GM23338 (cell line): ENCODE results near the gene SPG7. TPM values are rescaled to one million over a fixed set of nuclear protein-coding genes. Genes with fewer than 3 reads are reported as not detected.

Experiments
- ATAC-seq: fragments of 200-7000 bp; cut with Tn5 transposase; 3 replicates; pipeline ENCODE4 v1.9.1; 2020
- DNase-seq: peaks from one replicate; pipeline ENCODE4 v3.0.0-alpha.2; 2015; ENCODE audit warnings: low spot score
- H2AFZ ChIP-seq: fragments of 200-600 bp; sonication (generic); 2 replicates; pipeline ENCODE4 v1.8.0; 2016; ENCODE audit warnings: antibody characterized with exemption, mild to moderate bottlenecking, moderate library complexity
- H3F3A ChIP-seq: fragments of 200-600 bp; sonication (generic); replicated peaks from 2 replicates; pipeline ENCODE4 v1.8.0; 2017; ENCODE audit warnings: antibody characterized with exemption, mixed run types, low read depth
- H3K27ac ChIP-seq: fragments of 200-600 bp; sonication (generic); 2 replicates; pipeline ENCODE4 v1.6.1; 2016; ENCODE audit warnings: low read depth
- H3K27me3 ChIP-seq: fragments of 200-600 bp; sonication (generic); 2 replicates; pipeline ENCODE4 v1.8.0; 2016; ENCODE audit warnings: mild to moderate bottlenecking, mixed run types, moderate library complexity; ENCODE audit not compliant: insufficient read depth
- H3K36me3 ChIP-seq: fragments of 200-600 bp; sonication (generic); 2 replicates; pipeline ENCODE4 v1.8.0; 2016; ENCODE audit warnings: mild to moderate bottlenecking; ENCODE audit not compliant: insufficient read depth
- H3K4me1 ChIP-seq: fragments of 200-600 bp; sonication (generic); 2 replicates; pipeline ENCODE4 v1.8.0; 2016; ENCODE audit warnings: mild to moderate bottlenecking, moderate library complexity; ENCODE audit not compliant: insufficient read depth
- H3K4me2 ChIP-seq: fragments of 200-600 bp; sonication (generic); 2 replicates; pipeline ENCODE4 v1.7.1; 2017; ENCODE audit warnings: mixed run types
- H3K4me3 ChIP-seq: fragments of 200-600 bp; sonication (generic); 2 replicates; pipeline ENCODE4 v1.6.1; 2016; ENCODE audit warnings: mixed run types
- H3K79me2 ChIP-seq: fragments of 200-600 bp; sonication (generic); replicated peaks from 2 replicates; pipeline ENCODE4 v1.8.0; 2017; ENCODE audit warnings: mild to moderate bottlenecking; ENCODE audit not compliant: insufficient read depth
- H3K9me2 ChIP-seq: fragments of 200-600 bp; sonication (generic); 2 replicates; pipeline ENCODE4 v1.8.0; 2017; ENCODE audit not compliant: insufficient read depth
- H4K20me1 ChIP-seq: fragments of 200-600 bp; sonication (generic); replicated peaks from 2 replicates; pipeline ENCODE4 v1.8.0; 2017; ENCODE audit warnings: mild to moderate bottlenecking; ENCODE audit not compliant: insufficient read depth
- H3K27ac Mint-ChIP-seq: 2 replicates; pipeline ENCODE4 v1.8.0; 2020; ENCODE audit warnings: inconsistent platforms, mild to moderate bottlenecking, moderate library complexity, mixed read lengths
- H3K27me3 Mint-ChIP-seq: 3 replicates; pipeline ENCODE4 v1.8.0; 2022; ENCODE audit warnings: low read depth, mild to moderate bottlenecking, moderate library complexity, mixed read lengths, inconsistent platforms; ENCODE audit not compliant: insufficient read depth, poor library complexity
- H3K36me3 Mint-ChIP-seq: 3 replicates; pipeline ENCODE4 v1.8.0; 2021; ENCODE audit warnings: low read depth, mild to moderate bottlenecking, inconsistent platforms, moderate library complexity, mixed read lengths
- H3K4me1 Mint-ChIP-seq: 3 replicates; pipeline ENCODE4 v1.8.0; 2020; ENCODE audit warnings: mild to moderate bottlenecking, inconsistent platforms, mixed read lengths
- H3K4me3 Mint-ChIP-seq: 3 replicates; pipeline ENCODE4 v1.8.0; 2021; ENCODE audit warnings: moderate library complexity, mild to moderate bottlenecking, inconsistent platforms, mixed read lengths
- H3K9me3 Mint-ChIP-seq: 3 replicates; pipeline ENCODE4 v1.8.0; 2020; ENCODE audit warnings: moderate library complexity, mild to moderate bottlenecking, inconsistent platforms, mixed read lengths
- CREB1 ChIP-seq: fragments of 250-450 bp; sonication (Bioruptor Pico); IDR thresholded peaks from 2 replicates; pipeline ENCODE4 v1.5.0; 2020; ENCODE audit warnings: low read depth, mild to moderate bottlenecking, moderate library complexity
- EZH2 ChIP-seq: fragments of 200-600 bp; sonication (generic); IDR thresholded peaks from one replicate; pipeline ENCODE4 v1.8.0; 2017; ENCODE audit warnings: antibody characterized with exemption, mild to moderate bottlenecking, low read depth; ENCODE audit not compliant: unreplicated experiment
- EZH2phosphoT487 ChIP-seq: fragments of 200-600 bp; sonication (generic); IDR thresholded peaks from one replicate; pipeline ENCODE4 v1.8.1; 2018; ENCODE audit warnings: antibody characterized with exemption; ENCODE audit not compliant: unreplicated experiment
- JUNB ChIP-seq: IDR thresholded peaks from one replicate; pipeline ENCODE4 v1.6.1; 2016; ENCODE audit warnings: antibody characterized with exemption; ENCODE audit not compliant: unreplicated experiment
- STAT1 ChIP-seq: IDR thresholded peaks from one replicate; pipeline ENCODE4 v1.6.1; 2016; ENCODE audit warnings: antibody characterized with exemption; ENCODE audit not compliant: unreplicated experiment
- ZNF114 ChIP-seq: fragments of 250-450 bp; sonication (Bioruptor Pico); IDR thresholded peaks from 2 replicates; pipeline ENCODE4 v1.5.0; 2020; ENCODE audit warnings: mild to moderate bottlenecking, moderate library complexity
- ZNF331 ChIP-seq: fragments of 250-450 bp; sonication (Bioruptor Pico); IDR thresholded peaks from 2 replicates; pipeline ENCODE4 v1.5.0; 2020; ENCODE audit warnings: low read depth, mild to moderate bottlenecking, moderate library complexity
- polyA plus RNA-seq: library from polyadenylated mRNA; unstranded; fragments of >200 nt; fragmentation: Nextera tagmentation; extraction: Ambion mirVana; gene quantifications from 2 replicates; pipeline ENCODE4 v1.2.1, GENCODE V29; 2016
- total RNA-seq: library from RNA; depleted of rRNA; stranded (reverse); fragments of >200 nt; shearing (Covaris generic); gene quantifications from 2 replicates; pipeline ENCODE4 v1.2.3, GENCODE V29; 2014
- TF ChIP-seq, protein P1 (sequence below), 2 experiments: fragments of 200-600 bp in 1 of 2; sonication (generic) in 1 of 2; conservative IDR thresholded peaks; 2 replicates each; pipeline versions ENCODE4 v1.5.1 to v1.6.1; 2016 to 2017; ENCODE audit warnings: antibody characterized with exemption in 2 of 2, low read depth in 2 of 2, mild to moderate bottlenecking in 2 of 2, moderate library complexity in 1 of 2
- TF ChIP-seq, protein P2 (sequence below): IDR thresholded peaks from one replicate; pipeline ENCODE4 v1.6.1; 2018; ENCODE audit warnings: antibody characterized with exemption; ENCODE audit not compliant: unreplicated experiment

The SPG7 gene
- total and polyA plus RNA-seq, 2 experiments from 2014 or later, result 77.1 to 267 TPM

DNA sequence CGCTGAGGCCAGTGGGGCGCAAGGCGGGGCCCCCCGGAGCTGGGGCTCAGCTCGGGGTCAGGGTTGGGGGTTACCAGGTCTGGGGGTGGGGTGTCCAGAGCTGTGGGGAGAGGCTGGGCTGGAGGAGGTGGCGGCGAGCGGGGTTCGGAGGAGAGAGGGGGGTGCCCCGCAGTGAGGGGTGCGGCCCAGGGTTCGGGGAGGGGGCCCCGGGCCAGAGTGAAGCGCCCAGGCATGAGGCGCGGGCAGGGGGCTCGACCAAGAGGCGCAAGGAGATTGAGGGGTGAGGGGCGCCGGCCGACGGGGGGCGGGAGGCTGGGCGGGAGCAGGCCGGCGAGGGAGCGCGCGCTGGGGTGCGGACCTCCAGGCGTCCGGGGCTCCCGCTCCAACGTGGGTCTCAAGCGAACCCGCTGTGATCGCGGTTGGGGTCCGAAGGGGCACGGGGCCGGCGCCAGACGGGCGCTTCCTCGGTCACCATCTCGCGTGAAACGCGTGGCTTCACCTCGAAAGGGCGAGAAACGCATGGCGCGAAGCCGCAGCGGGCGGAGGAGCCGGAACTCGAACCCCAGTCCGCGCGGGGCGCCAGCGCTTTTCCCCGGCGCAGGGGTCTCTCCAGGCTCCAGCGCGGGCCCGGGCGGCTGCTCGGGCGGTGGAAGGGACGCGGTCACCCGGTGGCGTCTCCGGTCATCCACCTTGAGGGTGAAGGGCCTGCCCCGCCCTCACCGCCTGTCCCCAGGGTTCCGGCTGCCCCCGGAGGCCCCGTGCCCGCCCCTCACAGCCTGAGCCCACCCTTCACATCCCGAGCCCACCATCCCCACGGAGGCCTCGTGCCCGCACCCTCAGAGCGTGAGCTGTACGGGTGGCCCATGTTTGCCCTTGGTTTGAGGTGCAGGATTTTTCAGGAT is 68.2 kb downstream of the SPG7 start:
- H2AFZ ChIP-seq, result peak overlapping the region; percentile 81
- H3K9me2 ChIP-seq, result no peaks in the 10 kb centered on the region
- H3K4me1 ChIP-seq, result peaks cover 5% of the 10 kb centered on the region; the same call in 1 of the 2 replicates
- Mint-ChIP-seq H3K27me3 (peaks cover 21% of the 10 kb centered on the region), H3K9me3 (no peaks in the 10 kb centered on the region), H3K4me1 (peaks cover 3% of the 10 kb centered on the region), H3K27ac (no peak overlapping the region), H3K36me3 (peaks cover 8% of the 10 kb centered on the region), H3K4me3 (peak overlapping the region; percentile 45; the same call in 2 of the 3 replicates)
- peaks cover 8% of the 10 kb centered on the region; the same call in 1 of the 2 replicates for H3F3A ChIP-seq
- ATAC-seq (peak; percentile 11), DNase-seq (peak; percentile 54)
- peaks cover 24% of the 10 kb centered on the region for H3K27me3 ChIP-seq
- H3K36me3 ChIP-seq, result no peaks in the 10 kb centered on the region
- peak overlapping the region; percentile 75 for H3K4me3 ChIP-seq
- no peaks in the 10 kb centered on the region for H4K20me1 ChIP-seq
- peak overlapping the region; percentile 89 for H3K4me2 ChIP-seq
- no peak overlapping the region for H3K27ac ChIP-seq
- TF ChIP-seq EZH2, result peak; percentile 10
- TF ChIP-seq, protein P1, sequence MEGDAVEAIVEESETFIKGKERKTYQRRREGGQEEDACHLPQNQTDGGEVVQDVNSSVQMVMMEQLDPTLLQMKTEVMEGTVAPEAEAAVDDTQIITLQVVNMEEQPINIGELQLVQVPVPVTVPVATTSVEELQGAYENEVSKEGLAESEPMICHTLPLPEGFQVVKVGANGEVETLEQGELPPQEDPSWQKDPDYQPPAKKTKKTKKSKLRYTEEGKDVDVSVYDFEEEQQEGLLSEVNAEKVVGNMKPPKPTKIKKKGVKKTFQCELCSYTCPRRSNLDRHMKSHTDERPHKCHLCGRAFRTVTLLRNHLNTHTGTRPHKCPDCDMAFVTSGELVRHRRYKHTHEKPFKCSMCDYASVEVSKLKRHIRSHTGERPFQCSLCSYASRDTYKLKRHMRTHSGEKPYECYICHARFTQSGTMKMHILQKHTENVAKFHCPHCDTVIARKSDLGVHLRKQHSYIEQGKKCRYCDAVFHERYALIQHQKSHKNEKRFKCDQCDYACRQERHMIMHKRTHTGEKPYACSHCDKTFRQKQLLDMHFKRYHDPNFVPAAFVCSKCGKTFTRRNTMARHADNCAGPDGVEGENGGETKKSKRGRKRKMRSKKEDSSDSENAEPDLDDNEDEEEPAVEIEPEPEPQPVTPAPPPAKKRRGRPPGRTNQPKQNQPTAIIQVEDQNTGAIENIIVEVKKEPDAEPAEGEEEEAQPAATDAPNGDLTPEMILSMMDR (conservative IDR thresholded peaks at IDR 0.05; ENCODE audit: low read depth in 2 of 2), result no peak
- no peaks in the 10 kb centered on the region for H3K79me2 ChIP-seq

DNA sequence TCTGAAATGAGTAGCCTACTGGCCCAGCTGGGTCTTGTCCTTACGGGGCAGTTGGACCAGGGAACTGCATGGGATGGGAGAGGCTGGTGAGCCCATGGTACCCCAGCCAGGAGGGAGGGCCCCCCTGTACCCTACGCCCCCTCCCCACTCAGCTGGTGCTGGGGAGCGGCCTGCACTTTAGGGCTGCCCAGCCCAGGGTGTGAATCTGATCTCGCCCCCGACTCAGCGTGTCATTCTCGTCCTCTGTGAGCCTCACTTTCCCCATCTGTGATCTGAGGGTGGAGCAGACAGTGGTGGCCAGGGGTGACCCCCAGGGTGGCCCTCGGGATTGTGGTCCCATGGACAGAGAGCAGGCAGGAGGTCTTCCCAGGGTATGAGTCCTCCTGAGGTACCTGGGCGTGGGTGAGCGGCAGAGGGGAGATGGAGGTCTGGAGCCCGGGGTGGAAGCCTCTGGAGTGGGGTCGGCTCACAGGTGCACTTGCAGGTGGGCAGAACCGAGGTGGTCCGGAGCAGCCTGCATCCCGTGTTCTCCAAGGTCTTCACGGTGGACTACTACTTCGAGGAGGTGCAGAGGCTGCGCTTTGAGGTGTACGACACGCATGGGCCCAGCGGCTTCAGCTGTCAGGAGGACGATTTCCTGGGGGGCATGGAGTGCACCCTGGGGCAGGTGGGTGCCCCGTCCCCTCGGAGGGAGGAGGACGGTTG is 69.0 kb downstream of the SPG7 start:
- DNase-seq (no peak), ATAC-seq (no peak)
- H3K4me3 Mint-ChIP-seq, result peak overlapping the region; percentile 52; the same call in 2 of the 3 replicates
- H3K9me3 Mint-ChIP-seq, result no peaks in the 10 kb centered on the region; the same call in 2 of the 3 replicates
- TF ChIP-seq ZNF331 (CRISPR knock-in tag), result no peak
- Histone ChIP-seq H3K27ac (no peak overlapping the region), H2AFZ (no peak overlapping the region), H3F3A (peaks cover 8% of the 10 kb centered on the region; the same call in 1 of the 2 replicates), H3K4me2 (peak overlapping the region; percentile 89; the same call in 1 of the 2 replicates), H3K36me3 (no peaks in the 10 kb centered on the region), H3K4me3 (peak overlapping the region; percentile 75), H3K27me3 (peaks cover 24% of the 10 kb centered on the region), H3K4me1 (peaks cover 5% of the 10 kb centered on the region; the same call in 1 of the 2 replicates), H4K20me1 (no peaks in the 10 kb centered on the region), H3K79me2 (no peaks in the 10 kb centered on the region), H3K9me2 (no peaks in the 10 kb centered on the region)
- H3K27ac Mint-ChIP-seq, result no peak overlapping the region
- peaks cover 3% of the 10 kb centered on the region for H3K4me1 Mint-ChIP-seq
- H3K27me3 Mint-ChIP-seq, result peaks cover 21% of the 10 kb centered on the region
- H3K36me3 Mint-ChIP-seq, result peaks cover 8% of the 10 kb centered on the region

DNA sequence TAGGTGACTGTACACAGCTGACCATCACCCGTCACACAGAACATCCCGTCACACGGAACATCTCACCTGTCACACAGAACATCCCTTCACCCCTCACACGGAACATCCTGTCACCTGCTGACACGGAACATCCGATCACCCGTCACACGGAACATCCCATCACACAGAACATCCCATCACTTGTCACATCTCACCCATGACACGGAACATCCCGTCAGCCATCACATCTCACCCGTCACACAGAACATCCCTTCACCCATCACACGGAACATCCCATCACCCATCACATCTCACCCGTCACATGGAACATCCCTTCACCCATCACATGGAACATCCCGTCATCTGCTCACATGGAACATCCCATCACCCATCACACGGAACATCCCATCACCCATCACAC is 71.1 kb downstream of the SPG7 start:
- Histone ChIP-seq H3K4me2 (no peak overlapping the region), H3K79me2 (no peaks in the 10 kb centered on the region), H2AFZ (no peak overlapping the region), H3K4me3 (no peak overlapping the region), H3F3A (peaks cover 8% of the 10 kb centered on the region; the same call in 1 of the 2 replicates), H3K9me2 (no peaks in the 10 kb centered on the region), H4K20me1 (no peaks in the 10 kb centered on the region), H3K36me3 (no peaks in the 10 kb centered on the region), H3K27ac (no peak overlapping the region), H3K27me3 (peaks cover 24% of the 10 kb centered on the region), H3K4me1 (no peaks in the 10 kb centered on the region)
- ATAC-seq, result no peak
- DNase-seq, result no peak
- no peak overlapping the region for H3K27ac Mint-ChIP-seq
- peaks cover 8% of the 10 kb centered on the region for H3K36me3 Mint-ChIP-seq
- H3K27me3 Mint-ChIP-seq, result peaks cover 13% of the 10 kb centered on the region
- no peaks in the 10 kb centered on the region; the same call in 2 of the 3 replicates for H3K9me3 Mint-ChIP-seq
- H3K4me1 Mint-ChIP-seq, result no peaks in the 10 kb centered on the region
- no peak overlapping the region for H3K4me3 Mint-ChIP-seq
- TF ChIP-seq EZH2phosphoT487 (no peak), STAT1 (no peak), JUNB (no peak), ZNF114 (CRISPR knock-in tag) (no peak), EZH2 (no peak), CREB1 (CRISPR knock-in tag) (no peak)
- TF ChIP-seq, protein P2, sequence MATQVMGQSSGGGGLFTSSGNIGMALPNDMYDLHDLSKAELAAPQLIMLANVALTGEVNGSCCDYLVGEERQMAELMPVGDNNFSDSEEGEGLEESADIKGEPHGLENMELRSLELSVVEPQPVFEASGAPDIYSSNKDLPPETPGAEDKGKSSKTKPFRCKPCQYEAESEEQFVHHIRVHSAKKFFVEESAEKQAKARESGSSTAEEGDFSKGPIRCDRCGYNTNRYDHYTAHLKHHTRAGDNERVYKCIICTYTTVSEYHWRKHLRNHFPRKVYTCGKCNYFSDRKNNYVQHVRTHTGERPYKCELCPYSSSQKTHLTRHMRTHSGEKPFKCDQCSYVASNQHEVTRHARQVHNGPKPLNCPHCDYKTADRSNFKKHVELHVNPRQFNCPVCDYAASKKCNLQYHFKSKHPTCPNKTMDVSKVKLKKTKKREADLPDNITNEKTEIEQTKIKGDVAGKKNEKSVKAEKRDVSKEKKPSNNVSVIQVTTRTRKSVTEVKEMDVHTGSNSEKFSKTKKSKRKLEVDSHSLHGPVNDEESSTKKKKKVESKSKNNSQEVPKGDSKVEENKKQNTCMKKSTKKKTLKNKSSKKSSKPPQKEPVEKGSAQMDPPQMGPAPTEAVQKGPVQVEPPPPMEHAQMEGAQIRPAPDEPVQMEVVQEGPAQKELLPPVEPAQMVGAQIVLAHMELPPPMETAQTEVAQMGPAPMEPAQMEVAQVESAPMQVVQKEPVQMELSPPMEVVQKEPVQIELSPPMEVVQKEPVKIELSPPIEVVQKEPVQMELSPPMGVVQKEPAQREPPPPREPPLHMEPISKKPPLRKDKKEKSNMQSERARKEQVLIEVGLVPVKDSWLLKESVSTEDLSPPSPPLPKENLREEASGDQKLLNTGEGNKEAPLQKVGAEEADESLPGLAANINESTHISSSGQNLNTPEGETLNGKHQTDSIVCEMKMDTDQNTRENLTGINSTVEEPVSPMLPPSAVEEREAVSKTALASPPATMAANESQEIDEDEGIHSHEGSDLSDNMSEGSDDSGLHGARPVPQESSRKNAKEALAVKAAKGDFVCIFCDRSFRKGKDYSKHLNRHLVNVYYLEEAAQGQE, result no peak
